ENCODE results near the gene EMX2. TPM values are rescaled to one million over a fixed set of nuclear protein-coding genes. Genes with fewer than 3 reads are reported as not detected.

EMX2 gene
- total RNA-seq, 3 donors from 2014 or later (not counting 1 experiment from before 2014, with no cell fraction given), result not detected

DNA sequence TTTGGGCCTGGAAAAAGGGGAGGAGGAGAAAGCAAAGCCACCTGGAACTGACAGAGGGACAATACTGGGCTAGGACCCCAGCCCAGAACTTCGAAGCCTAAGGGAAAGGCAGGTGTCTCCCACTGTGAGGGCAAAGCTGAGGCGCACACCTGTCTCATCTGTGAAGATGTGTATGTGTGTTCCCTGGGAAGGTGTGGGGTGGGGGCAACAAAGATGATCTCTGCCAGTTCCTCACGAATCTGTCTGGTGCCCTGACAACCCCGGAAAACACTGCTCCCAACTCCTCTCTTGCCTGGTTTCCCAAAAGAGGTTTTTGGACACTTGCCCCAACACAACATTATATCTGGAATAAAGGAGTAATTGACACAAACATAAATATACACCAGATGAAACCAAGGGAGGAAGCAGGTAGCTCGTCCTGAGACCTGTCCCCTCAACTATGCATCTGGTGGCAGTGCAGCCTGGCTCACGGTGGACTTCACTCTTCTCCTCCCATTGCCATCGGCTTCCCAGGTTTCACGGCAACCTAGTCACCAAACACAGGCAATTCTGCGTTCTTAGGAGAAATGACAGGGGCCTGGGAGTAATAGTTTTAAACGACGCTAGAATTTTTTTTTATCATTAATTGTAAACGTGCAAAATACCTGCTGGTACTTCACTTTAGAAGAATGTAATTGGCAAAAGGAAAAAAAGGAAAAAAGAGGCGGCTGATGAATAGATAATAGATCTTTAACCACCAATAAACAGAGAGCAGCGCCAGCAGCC lies 1.7 kb upstream of the EMX2 start:
- TF ChIP-seq, protein P1, sequence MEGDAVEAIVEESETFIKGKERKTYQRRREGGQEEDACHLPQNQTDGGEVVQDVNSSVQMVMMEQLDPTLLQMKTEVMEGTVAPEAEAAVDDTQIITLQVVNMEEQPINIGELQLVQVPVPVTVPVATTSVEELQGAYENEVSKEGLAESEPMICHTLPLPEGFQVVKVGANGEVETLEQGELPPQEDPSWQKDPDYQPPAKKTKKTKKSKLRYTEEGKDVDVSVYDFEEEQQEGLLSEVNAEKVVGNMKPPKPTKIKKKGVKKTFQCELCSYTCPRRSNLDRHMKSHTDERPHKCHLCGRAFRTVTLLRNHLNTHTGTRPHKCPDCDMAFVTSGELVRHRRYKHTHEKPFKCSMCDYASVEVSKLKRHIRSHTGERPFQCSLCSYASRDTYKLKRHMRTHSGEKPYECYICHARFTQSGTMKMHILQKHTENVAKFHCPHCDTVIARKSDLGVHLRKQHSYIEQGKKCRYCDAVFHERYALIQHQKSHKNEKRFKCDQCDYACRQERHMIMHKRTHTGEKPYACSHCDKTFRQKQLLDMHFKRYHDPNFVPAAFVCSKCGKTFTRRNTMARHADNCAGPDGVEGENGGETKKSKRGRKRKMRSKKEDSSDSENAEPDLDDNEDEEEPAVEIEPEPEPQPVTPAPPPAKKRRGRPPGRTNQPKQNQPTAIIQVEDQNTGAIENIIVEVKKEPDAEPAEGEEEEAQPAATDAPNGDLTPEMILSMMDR (IDR thresholded peaks at IDR 0.05), result no peak
- peaks cover 10% of the 10 kb centered on the region for H3K4me1 ChIP-seq (ENCODE audit: control insufficient read depth, insufficient read depth, low read length)
- Mint-ChIP-seq H3K36me3 (no peaks in the 10 kb centered on the region), H3K4me3 (no peak overlapping the region), H3K9me3 (no peaks in the 10 kb centered on the region), H3K4me1 (peaks cover 1 to 2% of the 10 kb centered on the region in 2 donors), H3K27ac (no peak overlapping the region), H3K27me3 (ENCODE audit: low read depth in 2 of 2) (peaks cover 38 to 50% of the 10 kb centered on the region in 2 donors)
- intact Hi-C loops (cut with micrococcal nuclease), result no loop called here
- 7% methylated on average over 10 of the region's 14 CpGs for WGBS (ENCODE audit: insufficient coverage)
- no peak overlapping the region for H3K4me3 ChIP-seq (ENCODE audit: low read length)
- H3K27me3 ChIP-seq (ENCODE audit: control insufficient read depth, insufficient read depth, low read length), result peaks cover 41% of the 10 kb centered on the region
- H3K36me3 ChIP-seq (ENCODE audit: control insufficient read depth, insufficient read depth, low read length), result no peaks in the 10 kb centered on the region
- no peak overlapping the region for H3K27ac ChIP-seq (ENCODE audit: low read length)
- DNase-seq (no peak), ATAC-seq (no peak)
- H3K9me3 ChIP-seq (ENCODE audit: control insufficient read depth, insufficient read depth, low read length), result no peaks in the 10 kb centered on the region

DNA sequence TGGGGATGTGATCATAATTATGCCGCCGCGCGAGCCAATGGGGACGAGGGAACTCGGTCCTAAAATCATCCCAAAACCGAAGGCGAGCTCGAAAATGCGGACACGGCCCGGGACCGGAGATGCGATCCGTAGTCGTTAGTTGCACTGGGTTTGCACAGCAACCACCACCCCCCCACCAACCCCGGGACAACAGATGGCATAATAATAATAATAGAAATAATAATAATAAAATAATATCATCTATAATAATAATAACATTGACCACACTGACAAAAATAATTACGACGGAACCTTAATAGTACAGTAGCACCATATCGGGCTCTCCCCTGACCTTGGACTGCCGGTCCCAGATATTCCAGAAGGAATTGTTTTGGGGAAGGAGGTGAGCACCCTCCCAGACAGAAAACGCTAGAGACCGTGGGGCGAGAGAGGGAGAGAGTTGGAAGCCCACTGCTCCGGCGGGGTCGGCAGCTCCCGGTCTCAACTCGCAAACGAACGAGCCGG lies 1.1 kb upstream of the EMX2 start:
- Mint-ChIP-seq H3K27me3 (ENCODE audit: low read depth in 2 of 2) (peaks cover 44 to 49% of the 10 kb centered on the region in 2 donors), H3K4me3 (no peak overlapping the region), H3K36me3 (no peaks in the 10 kb centered on the region), H3K27ac (no peak overlapping the region), H3K4me1 (peaks cover 5 to 6% of the 10 kb centered on the region in 2 donors), H3K9me3 (no peaks in the 10 kb centered on the region)
- WGBS (ENCODE audit: insufficient coverage), result 8% methylated on average over 30 of the region's 32 CpGs
- Histone ChIP-seq H3K27me3 (ENCODE audit: control insufficient read depth, insufficient read depth, low read length) (peaks cover 42% of the 10 kb centered on the region), H3K4me3 (ENCODE audit: low read length) (no peak overlapping the region), H3K36me3 (ENCODE audit: control insufficient read depth, insufficient read depth, low read length) (no peaks in the 10 kb centered on the region), H3K4me1 (ENCODE audit: control insufficient read depth, insufficient read depth, low read length) (peaks cover 10% of the 10 kb centered on the region), H3K9me3 (ENCODE audit: control insufficient read depth, insufficient read depth, low read length) (no peaks in the 10 kb centered on the region), H3K27ac (ENCODE audit: low read length) (no peak overlapping the region)
- ATAC-seq (no peak), DNase-seq (no peak)
- TF ChIP-seq, protein P1 (IDR thresholded peaks at IDR 0.05), result no peak
- intact Hi-C loops (cut with micrococcal nuclease), result no loop called here

DNA sequence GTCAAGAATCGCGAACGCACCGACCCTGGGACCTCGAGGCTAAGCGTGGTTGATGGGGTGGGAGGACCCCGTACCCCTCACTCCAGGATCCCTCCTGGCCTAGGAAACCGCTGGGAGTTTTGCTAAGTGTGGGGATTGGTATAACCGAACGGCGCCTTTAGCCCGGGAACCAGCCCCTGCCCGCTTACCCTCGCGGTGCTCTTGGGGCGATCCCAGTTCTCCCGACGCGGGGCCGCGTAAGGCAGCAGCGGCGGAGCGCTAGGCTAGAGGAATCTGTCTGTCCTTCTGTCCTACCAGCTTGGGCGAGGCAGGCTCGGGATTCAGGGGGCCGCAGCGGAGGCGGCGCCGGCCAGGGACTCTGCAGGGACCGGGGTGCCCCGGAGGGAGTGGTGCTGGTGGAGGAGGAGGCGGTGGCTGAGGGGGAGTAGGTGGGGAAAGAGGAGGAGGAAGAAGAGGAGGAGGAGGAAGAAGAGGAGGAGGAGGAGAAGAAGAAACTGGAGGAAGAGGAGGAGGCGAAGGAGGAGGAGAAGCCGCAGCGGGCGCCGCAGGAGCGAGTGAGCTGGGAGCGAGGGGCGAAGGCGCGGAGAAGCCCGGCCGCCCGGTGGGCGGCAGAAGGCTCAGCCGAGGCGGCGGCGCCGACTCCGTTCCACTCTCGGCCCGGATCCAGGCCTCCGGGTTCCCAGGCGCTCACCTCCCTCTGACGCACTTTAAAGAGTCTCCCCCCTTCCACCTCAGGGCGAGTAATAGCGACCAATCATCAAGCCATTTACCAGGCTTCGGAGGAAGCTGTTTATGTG lies 439 bp upstream of the EMX2 start:
- H3K9me3 ChIP-seq (ENCODE audit: control insufficient read depth, insufficient read depth, low read length), result no peaks in the 10 kb centered on the region
- intact Hi-C loops (cut with micrococcal nuclease), result no loop called here
- H3K27me3 Mint-ChIP-seq (ENCODE audit: low read depth in 2 of 2), result peaks cover 45 to 48% of the 10 kb centered on the region in 2 donors
- ATAC-seq (no peak), DNase-seq (peak in 1 of 2 donors; percentile 4)
- no peak overlapping the region for H3K27ac ChIP-seq (ENCODE audit: low read length)
- TF ChIP-seq, protein P1 (IDR thresholded peaks at IDR 0.05), result no peak
- peaks cover 43% of the 10 kb centered on the region for H3K27me3 ChIP-seq (ENCODE audit: control insufficient read depth, insufficient read depth, low read length)
- H3K36me3 ChIP-seq (ENCODE audit: control insufficient read depth, insufficient read depth, low read length), result no peaks in the 10 kb centered on the region
- 7% methylated on average over 62 of the region's 62 CpGs for WGBS (ENCODE audit: insufficient coverage)
- H3K36me3 Mint-ChIP-seq, result no peaks in the 10 kb centered on the region
- no peaks in the 10 kb centered on the region for H3K9me3 Mint-ChIP-seq
- no peak overlapping the region for H3K4me3 Mint-ChIP-seq
- H3K4me3 ChIP-seq (ENCODE audit: low read length), result no peak overlapping the region
- H3K4me1 ChIP-seq (ENCODE audit: control insufficient read depth, insufficient read depth, low read length), result peaks cover 10% of the 10 kb centered on the region
- no peak overlapping the region for H3K27ac Mint-ChIP-seq
- H3K4me1 Mint-ChIP-seq, result peaks cover 5 to 6% of the 10 kb centered on the region in 2 donors

Measured in natural killer cell (primary cell).